HL-60 (cell line): ENCODE measurements around the gene APOL2.

Experiments
- POLR2AphosphoS5 ChIP-seq: IDR thresholded peaks from 2 replicates; pipeline ENCODE4 v1.6.1; 2012; ENCODE audit warnings: low read depth
- REST ChIP-seq: IDR thresholded peaks from 2 replicates; pipeline ENCODE4 v1.6.1; 2012; ENCODE audit warnings: low read depth; ENCODE audit not compliant: insufficient replicate concordance

GRCh38 chr22:36208162-36208765 is 31.1 kb downstream of the APOL2 start:
- TF ChIP-seq REST = no peak
- TF ChIP-seq POLR2AphosphoS5 = no peak
